PC-3 (cell line): ENCODE results near the gene WAS.

Source experiments
- EZH2 ChIP-seq: fragments of 300-600 bp; sonication (generic); IDR thresholded peaks from one replicate; pipeline ENCODE4 v1.6.1; 2017; ENCODE audit warnings: antibody characterized with exemption, mild to moderate bottlenecking, low read length; ENCODE audit not compliant: unreplicated experiment
- TF ChIP-seq, protein P1 (sequence below): fragments of 300-600 bp; sonication (generic); conservative IDR thresholded peaks from 2 replicates; pipeline ENCODE4 v1.5.1; 2017; ENCODE audit warnings: antibody characterized with exemption, low read depth, mild to moderate bottlenecking, low read length

DNA sequence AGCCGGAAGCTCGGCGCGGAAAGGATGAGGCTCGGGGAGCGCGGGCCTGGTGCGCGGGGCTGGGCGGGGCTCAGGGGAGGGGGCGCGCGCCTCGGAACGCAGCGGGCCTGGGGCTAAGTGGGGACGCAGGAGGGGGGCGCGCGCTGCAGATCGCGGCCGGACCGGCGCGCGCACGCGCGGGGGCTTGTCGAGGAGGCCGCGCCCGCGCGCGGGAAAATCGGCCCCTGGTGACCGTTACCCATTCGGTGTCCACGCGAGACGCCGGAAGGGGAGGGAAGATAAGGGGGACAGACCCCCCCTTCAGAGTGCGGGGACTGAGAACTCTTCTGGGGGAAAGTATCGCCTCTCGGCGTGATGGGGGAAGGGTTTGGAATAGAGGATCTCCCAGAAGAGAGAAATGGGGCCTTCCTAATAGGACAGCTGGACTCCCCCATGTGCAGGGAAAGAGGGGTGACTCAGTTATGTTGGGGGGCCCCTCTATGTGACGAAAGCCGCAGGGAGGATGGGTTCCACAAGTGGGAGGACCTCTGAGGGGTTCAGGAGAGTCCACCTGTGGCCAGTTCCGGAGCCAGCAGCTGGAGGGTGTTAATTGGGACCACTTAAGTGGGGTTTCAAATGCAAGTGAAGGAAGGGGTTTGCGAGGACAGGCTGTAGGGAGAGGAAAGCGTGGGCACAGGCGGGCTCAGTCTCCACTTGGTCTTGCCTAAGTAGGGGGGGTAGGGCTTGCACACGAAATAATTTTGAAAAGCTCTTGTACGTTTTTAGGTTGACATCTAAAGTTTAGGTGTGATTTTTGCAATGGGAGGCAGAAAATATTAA lies 13.5 kb downstream of the WAS start:
- TF ChIP-seq, protein P1, sequence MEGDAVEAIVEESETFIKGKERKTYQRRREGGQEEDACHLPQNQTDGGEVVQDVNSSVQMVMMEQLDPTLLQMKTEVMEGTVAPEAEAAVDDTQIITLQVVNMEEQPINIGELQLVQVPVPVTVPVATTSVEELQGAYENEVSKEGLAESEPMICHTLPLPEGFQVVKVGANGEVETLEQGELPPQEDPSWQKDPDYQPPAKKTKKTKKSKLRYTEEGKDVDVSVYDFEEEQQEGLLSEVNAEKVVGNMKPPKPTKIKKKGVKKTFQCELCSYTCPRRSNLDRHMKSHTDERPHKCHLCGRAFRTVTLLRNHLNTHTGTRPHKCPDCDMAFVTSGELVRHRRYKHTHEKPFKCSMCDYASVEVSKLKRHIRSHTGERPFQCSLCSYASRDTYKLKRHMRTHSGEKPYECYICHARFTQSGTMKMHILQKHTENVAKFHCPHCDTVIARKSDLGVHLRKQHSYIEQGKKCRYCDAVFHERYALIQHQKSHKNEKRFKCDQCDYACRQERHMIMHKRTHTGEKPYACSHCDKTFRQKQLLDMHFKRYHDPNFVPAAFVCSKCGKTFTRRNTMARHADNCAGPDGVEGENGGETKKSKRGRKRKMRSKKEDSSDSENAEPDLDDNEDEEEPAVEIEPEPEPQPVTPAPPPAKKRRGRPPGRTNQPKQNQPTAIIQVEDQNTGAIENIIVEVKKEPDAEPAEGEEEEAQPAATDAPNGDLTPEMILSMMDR: no peak
- TF ChIP-seq EZH2: no peak
